K562 (cell line): ENCODE results near the gene GRAMD1B. TPM values are rescaled to one million over a fixed set of nuclear protein-coding genes. Genes with fewer than 3 reads are reported as not detected.

Experiments used
- ZNF717 ChIP-seq: fragments of 250-450 bp; sonication (Bioruptor Pico); IDR thresholded peaks from 2 replicates; pipeline ENCODE4 v1.5.0; 2021
- polyA plus RNA-seq, 8 experiments: library from polyadenylated mRNA; depleted of rRNA in 4 of 8; stranded (reverse) in 5 of 8; unstranded in 3 of 8; fragments of >200 nt; fragmentation: Nextera tagmentation in 2 of 8; fragmentation: Illumina TruSeq in 1 of 8; extraction: Ambion mirVana in 2 of 8; extraction: Trizol in 1 of 8; gene quantifications; 2 replicates each; pipeline versions ENCODE4 v1.2.1 to v1.2.3, GENCODE V29; 2011 to 2014; ENCODE audit warnings: inconsistent platforms in 1 of 8, missing spikeins in 1 of 8
- total RNA-seq, 7 experiments: library from RNA; depleted of rRNA in 6 of 7; stranded (reverse); fragments of >200 nt in 6 of 7; fragmentation: Illumina TruSeq in 2 of 7; extraction: Trizol in 2 of 7; gene quantifications; 2 replicates each; pipeline versions ENCODE4 v1.2.1 to v1.2.3, GENCODE V29; 2011 to 2021; ENCODE audit warnings: low replicate concordance in 1 of 7
- TF ChIP-seq, protein P1 (sequence below), 3 experiments: IDR thresholded peaks in 2 of 3; conservative IDR thresholded peaks in 1 of 3; 2 replicates each; pipeline ENCODE4 v1.5.1; 2011 to 2012; ENCODE audit warnings: low read length in 3 of 3, mild to moderate bottlenecking in 3 of 3, control low read depth in 2 of 3, improper control_type of control experiment in 1 of 3, inconsistent platforms in 1 of 3, low read depth in 1 of 3, mixed read lengths in 1 of 3, moderate library complexity in 1 of 3; ENCODE audit not compliant: insufficient read depth in 2 of 3
- TF ChIP-seq, protein P2 (sequence below), 2 experiments: fragments of 450-650 bp in 1 of 2; sonication (generic) in 1 of 2; formaldehyde crosslinking in 1 of 2; IDR thresholded peaks; 2 replicates each; pipeline versions ENCODE4 v1.7.1 to v1.9.0; 2016 to 2022; ENCODE audit warnings: inconsistent platforms in 1 of 2, mild to moderate bottlenecking in 1 of 2, missing genetic modification reagents in 1 of 2

Gene GRAMD1B
- total and polyA plus RNA-seq, 9 of the 15 experiments (the other 6 are each of a cell fraction or from before 2014, with no cell fraction given) = 0.31 TPM; not detected in 8

DNA sequence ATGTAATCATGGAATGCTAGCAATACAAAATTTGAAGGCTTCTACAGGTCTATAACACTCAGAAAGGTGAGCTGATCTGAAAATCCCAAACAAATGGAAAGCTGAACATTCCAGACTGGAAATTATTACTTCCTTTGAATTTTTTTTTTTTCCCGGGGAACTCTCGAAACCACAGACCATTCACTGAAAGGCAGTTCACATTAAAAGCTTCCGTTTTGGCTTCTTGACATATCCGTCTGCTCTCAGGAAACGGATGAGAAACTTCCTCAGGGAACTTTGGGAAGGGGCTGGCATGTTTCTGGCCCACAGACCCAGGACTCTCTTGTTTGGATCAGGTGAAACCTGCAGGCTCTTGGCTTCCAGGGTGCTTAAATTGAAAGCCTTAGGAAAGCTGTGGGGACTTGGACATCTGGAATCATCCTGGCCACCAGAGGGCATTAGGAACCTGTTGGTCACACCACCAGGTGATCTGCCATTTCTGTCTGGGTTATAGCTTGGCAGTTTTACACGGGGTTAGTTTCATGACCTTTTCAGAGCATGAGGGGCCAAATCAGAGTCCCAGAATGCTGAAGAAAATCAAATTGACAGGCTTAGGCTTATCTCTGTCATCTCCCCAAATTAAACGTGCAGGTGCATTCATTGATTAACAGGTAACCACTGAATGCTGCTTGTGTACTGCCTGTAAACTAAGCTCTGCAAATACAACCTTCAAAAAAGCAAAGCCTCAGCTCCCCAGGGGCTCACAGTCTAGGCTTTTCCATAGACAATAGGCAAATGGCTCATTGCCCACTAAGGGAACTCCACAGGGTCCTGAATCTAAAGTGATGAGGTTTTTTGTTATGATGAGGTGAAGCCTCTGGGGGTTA, 22.7 kb upstream of the GRAMD1B start (continued):
- TF ChIP-seq, protein P1, sequence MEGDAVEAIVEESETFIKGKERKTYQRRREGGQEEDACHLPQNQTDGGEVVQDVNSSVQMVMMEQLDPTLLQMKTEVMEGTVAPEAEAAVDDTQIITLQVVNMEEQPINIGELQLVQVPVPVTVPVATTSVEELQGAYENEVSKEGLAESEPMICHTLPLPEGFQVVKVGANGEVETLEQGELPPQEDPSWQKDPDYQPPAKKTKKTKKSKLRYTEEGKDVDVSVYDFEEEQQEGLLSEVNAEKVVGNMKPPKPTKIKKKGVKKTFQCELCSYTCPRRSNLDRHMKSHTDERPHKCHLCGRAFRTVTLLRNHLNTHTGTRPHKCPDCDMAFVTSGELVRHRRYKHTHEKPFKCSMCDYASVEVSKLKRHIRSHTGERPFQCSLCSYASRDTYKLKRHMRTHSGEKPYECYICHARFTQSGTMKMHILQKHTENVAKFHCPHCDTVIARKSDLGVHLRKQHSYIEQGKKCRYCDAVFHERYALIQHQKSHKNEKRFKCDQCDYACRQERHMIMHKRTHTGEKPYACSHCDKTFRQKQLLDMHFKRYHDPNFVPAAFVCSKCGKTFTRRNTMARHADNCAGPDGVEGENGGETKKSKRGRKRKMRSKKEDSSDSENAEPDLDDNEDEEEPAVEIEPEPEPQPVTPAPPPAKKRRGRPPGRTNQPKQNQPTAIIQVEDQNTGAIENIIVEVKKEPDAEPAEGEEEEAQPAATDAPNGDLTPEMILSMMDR (IDR thresholded peaks at IDR 0.05 in 2 of 3, conservative IDR thresholded peaks at IDR 0.05 in 1 of 3; ENCODE audit: insufficient read depth in 2 of 3, low read depth in 1 of 3, low read length in 3 of 3) = peak; percentile 56 to 65 (median 63)
- no peak for TF ChIP-seq ZNF717
- TF ChIP-seq, protein P2, sequence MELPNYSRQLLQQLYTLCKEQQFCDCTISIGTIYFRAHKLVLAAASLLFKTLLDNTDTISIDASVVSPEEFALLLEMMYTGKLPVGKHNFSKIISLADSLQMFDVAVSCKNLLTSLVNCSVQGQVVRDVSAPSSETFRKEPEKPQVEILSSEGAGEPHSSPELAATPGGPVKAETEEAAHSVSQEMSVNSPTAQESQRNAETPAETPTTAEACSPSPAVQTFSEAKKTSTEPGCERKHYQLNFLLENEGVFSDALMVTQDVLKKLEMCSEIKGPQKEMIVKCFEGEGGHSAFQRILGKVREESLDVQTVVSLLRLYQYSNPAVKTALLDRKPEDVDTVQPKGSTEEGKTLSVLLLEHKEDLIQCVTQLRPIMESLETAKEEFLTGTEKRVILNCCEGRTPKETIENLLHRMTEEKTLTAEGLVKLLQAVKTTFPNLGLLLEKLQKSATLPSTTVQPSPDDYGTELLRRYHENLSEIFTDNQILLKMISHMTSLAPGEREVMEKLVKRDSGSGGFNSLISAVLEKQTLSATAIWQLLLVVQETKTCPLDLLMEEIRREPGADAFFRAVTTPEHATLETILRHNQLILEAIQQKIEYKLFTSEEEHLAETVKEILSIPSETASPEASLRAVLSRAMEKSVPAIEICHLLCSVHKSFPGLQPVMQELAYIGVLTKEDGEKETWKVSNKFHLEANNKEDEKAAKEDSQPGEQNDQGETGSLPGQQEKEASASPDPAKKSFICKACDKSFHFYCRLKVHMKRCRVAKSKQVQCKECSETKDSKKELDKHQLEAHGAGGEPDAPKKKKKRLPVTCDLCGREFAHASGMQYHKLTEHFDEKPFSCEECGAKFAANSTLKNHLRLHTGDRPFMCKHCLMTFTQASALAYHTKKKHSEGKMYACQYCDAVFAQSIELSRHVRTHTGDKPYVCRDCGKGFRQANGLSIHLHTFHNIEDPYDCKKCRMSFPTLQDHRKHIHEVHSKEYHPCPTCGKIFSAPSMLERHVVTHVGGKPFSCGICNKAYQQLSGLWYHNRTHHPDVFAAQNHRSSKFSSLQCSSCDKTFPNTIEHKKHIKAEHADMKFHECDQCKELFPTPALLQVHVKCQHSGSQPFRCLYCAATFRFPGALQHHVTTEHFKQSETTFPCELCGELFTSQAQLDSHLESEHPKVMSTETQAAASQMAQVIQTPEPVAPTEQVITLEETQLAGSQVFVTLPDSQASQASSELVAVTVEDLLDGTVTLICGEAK (IDR thresholded peaks at IDR 0.05) = no peak
- TF ChIP-seq, protein P2 (CRISPR knock-in tag; IDR thresholded peaks at IDR 0.05) = no peak
